RWPE1 (cell line): ENCODE measurements around the gene PDE4D.

ENCODE experiments used
- CTCF ChIA-PET: fragments of 350-600 bp; sonication (Branson Sonifier 250); formaldehyde crosslinking; extraction: SDS; loops from one replicate; lab custom pipeline; 2021; lab: Yijun Ruan, JAX
- POLR2A ChIA-PET: fragments of 400-600 bp; formaldehyde crosslinking; extraction: SDS; loops from one replicate; lab custom pipeline; 2020; ENCODE audit warnings: antibody characterized with exemption; ENCODE audit not compliant: low non-redundant PET; lab: Yijun Ruan, JAX
- DNase-seq: peaks from one replicate; pipeline ENCODE4 v3.0.0; 2012; ENCODE audit warnings: low spot score
- H3K27ac ChIP-seq: fragments of 450-650 bp; 2 replicates; pipeline ENCODE4 v1.5.1; 2017
- TF ChIP-seq, protein P1 (sequence below): fragments of 450-650 bp; conservative IDR thresholded peaks from 2 replicates; pipeline ENCODE4 v1.5.1; 2017; ENCODE audit warnings: low read depth, mild to moderate bottlenecking

Gene PDE4D

DNA sequence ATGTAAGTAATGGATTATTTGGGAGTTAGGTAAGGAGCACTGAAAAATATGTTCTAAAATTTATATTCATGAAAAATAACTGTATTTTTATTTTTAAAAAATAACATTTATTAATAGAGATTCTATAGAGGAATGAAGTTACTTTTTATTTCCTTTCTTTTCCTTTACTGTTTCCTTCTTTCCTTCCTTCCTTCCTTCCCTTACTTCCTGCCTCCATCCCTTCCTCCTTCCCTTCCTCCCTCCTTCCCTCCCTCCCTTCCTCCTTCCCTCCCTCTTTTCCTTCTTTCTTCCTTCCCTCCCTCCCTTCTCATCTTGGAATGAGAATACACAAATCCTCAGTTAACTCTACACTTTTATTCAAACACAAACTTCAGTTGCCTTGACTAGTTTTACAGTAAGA, 750.6 kb downstream of the PDE4D start:
- TF ChIP-seq, protein P1, sequence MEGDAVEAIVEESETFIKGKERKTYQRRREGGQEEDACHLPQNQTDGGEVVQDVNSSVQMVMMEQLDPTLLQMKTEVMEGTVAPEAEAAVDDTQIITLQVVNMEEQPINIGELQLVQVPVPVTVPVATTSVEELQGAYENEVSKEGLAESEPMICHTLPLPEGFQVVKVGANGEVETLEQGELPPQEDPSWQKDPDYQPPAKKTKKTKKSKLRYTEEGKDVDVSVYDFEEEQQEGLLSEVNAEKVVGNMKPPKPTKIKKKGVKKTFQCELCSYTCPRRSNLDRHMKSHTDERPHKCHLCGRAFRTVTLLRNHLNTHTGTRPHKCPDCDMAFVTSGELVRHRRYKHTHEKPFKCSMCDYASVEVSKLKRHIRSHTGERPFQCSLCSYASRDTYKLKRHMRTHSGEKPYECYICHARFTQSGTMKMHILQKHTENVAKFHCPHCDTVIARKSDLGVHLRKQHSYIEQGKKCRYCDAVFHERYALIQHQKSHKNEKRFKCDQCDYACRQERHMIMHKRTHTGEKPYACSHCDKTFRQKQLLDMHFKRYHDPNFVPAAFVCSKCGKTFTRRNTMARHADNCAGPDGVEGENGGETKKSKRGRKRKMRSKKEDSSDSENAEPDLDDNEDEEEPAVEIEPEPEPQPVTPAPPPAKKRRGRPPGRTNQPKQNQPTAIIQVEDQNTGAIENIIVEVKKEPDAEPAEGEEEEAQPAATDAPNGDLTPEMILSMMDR: no peak
- DNase-seq: no peak
- POLR2A ChIA-PET: no interaction called here
- CTCF ChIA-PET: no interaction called here
- H3K27ac ChIP-seq: no peak overlapping the region

DNA sequence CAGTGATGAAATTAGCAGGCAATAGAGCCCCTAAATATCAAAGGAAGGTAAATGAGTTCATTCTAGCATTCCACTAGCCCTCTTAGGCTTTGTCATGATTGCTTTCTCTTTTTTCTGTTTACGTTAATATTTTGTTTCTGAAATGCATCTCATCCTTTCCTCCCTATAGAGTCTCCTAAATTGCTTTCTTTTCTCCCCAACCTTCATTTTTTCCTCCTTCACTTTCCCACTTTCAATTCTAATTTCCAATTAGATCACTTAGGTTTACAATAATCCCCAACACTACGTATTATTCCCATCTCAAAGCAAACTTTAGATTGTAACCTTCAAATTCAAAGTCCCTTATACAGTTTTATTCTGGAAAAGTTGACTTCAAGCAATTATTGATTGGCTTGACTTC, 751.4 kb downstream of the PDE4D start:
- POLR2A ChIA-PET: no interaction called here

DNA sequence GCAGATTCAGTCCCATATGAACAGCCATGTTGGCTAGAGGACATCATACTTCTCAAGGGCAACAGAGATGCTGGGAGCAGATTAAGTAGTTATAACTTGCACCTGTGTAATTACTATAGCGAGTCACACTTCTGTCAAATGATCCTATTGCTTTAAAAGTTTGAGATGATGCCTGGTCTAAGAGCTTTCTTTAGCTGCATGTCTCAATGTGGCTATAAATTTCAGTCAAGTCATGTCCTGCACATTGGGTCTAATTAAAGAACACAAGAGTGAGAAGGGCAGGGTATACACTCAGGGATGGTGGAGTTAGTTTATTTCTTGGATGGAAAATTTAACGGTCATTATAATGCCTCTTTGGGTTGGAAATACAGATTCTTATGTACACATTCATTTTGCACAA, 753.4 kb downstream of the PDE4D start:
- CTCF ChIA-PET: no interaction called here
- POLR2A ChIA-PET: no interaction called here

More for the DNA sequence above, 751.4 kb downstream of the PDE4D start:
- CTCF ChIA-PET: no interaction called here
- no peak overlapping the region for H3K27ac ChIP-seq
- TF ChIP-seq, protein P1: no peak
- DNase-seq: no peak

DNA sequence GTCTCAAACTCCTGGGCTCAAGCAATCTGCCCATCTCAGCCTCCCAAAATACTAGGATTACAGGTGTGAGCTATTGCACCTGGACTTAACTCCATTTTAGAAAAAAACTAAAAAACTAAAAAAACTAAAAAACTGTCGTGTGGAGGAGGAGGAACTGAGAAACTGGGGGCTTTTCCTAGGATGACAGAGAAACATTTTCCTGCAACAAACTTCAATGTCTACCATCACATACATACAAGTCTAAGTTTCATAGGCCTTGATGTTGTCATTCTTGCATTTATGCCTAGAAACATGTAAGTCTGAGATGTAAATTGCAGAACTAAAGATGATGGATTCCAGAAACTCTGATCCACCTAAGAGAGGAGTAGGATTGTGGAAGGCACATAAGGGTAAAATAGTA, 753.8 kb downstream of the PDE4D start:
- TF ChIP-seq, protein P1: no peak
- no peak for DNase-seq
- no peak overlapping the region for H3K27ac ChIP-seq
- POLR2A ChIA-PET: interaction anchor here (0.6 kb wide), 1 partner anchor 247 kb away, joined by 6 read pairs; no protein-coding TSS in a partner anchor
- CTCF ChIA-PET: interaction anchor here (0.5 kb wide), 1 partner anchor 1207 kb away, joined by 5 read pairs; no protein-coding TSS in a partner anchor

More for the DNA sequence above, 753.4 kb downstream of the PDE4D start:
- TF ChIP-seq, protein P1: no peak
- DNase-seq: no peak
- no peak overlapping the region for H3K27ac ChIP-seq

DNA sequence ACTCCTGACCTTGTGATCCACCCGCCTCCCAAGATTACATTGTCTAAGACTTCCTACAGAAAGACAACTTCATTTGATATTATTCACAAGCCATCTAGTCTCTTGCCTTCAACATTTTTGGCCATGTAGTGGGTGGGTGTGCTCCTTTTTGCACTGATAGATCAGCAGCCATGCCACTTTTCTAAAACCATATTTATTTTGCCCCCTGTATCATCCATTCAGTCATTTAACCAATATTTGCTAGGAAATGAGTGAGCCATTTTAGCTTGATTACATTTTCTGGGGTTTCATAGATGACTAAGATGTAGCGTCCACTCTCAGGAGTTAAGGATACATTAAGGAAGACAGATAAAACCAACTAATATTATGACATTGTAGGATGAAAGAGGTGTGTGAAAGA, 755.0 kb downstream of the PDE4D start:
- no peak for DNase-seq
- CTCF ChIA-PET: no interaction called here
- POLR2A ChIA-PET: no interaction called here
- TF ChIP-seq, protein P1: no peak
- no peak overlapping the region for H3K27ac ChIP-seq

DNA sequence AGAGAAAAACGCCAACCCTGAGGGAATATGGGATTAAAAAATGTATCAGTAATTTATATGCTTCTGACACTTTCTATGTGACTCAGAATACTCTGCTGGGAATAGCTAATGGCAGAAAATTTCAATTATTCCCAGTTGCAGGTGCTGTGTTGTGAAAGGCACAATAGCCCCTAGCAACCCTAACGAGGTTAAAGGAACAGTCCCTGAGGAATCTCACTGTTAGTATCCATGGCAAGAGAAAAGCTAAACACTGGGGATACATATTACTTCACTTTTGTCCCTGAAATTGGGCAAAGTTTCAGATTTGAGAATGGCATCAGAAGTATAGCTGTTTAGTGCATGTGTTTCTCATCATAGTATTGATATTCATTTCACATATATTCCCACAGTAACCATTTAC, 755.7 kb downstream of the PDE4D start:
- CTCF ChIA-PET: interaction anchor here (0.7 kb wide), 1 partner anchor 517 kb away, joined by 4 read pairs; no protein-coding TSS in a partner anchor
- no peak for DNase-seq
- POLR2A ChIA-PET: no interaction called here

More for the DNA sequence above, 755.7 kb downstream of the PDE4D start:
- TF ChIP-seq, protein P1: no peak
- no peak overlapping the region for H3K27ac ChIP-seq
